GM13977 (cell line): ENCODE data around the gene NDUFA3.
A peak's percentile ranks its signal among the peaks of the same experiment; 100 is the strongest.

Source experiments
- DNase-seq: peaks from one replicate; pipeline ENCODE4 v3.0.0; 2012; ENCODE audit warnings: low spot score
- in situ Hi-C: fragments of 300-500 bp; cut with MboI; formaldehyde crosslinking; loops from one replicate; pipeline ENCODE4 v1.12.0; 2022; ENCODE audit warnings: low sequenced_read_pairs, low pct_unique_long_range_greater_than_20kb, mixed read lengths, inconsistent platforms; ENCODE audit not compliant: unreplicated experiment
- TF ChIP-seq, protein P1 (sequence below): IDR thresholded peaks from 2 replicates; pipeline ENCODE4 v1.5.1; 2012; ENCODE audit warnings: mild to moderate bottlenecking, control low read depth; ENCODE audit not compliant: insufficient read depth; ENCODE audit errors: extremely low read depth, missing control alignments

The NDUFA3 gene

DNA sequence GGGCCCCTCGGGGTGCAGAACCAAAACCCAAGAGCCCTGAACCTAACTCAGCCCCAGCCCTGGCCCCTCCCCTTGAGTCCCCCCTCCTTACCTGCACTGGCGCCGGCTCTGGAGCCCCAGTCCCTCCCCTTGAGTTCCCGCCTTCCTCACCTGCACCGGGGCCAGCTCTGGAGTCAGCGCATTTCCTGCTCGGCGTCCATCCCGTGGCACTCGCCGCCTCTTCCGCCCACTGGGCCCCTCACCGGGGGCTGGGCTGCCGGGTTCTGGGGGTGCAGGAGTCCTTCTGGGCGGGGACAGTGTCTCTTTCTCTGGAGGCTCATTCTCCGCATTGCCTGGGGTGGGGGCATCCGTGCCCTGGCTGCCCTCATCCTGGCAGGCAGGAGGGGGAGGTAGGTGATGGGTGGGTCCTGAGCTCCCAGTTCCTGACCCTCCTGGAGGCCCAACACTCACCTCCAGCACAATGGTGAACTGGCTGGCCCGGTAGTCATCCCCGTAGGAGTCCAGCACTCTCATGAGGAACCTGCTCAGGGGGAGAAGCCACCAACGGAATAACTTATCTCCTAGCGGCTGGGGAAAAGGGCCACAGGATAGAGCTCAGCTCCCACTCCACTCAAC is 5.3 kb downstream of the NDUFA3 start:
- TF ChIP-seq, protein P1, sequence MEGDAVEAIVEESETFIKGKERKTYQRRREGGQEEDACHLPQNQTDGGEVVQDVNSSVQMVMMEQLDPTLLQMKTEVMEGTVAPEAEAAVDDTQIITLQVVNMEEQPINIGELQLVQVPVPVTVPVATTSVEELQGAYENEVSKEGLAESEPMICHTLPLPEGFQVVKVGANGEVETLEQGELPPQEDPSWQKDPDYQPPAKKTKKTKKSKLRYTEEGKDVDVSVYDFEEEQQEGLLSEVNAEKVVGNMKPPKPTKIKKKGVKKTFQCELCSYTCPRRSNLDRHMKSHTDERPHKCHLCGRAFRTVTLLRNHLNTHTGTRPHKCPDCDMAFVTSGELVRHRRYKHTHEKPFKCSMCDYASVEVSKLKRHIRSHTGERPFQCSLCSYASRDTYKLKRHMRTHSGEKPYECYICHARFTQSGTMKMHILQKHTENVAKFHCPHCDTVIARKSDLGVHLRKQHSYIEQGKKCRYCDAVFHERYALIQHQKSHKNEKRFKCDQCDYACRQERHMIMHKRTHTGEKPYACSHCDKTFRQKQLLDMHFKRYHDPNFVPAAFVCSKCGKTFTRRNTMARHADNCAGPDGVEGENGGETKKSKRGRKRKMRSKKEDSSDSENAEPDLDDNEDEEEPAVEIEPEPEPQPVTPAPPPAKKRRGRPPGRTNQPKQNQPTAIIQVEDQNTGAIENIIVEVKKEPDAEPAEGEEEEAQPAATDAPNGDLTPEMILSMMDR: no peak
- DNase-seq: no peak
- in situ Hi-C loops: no loop called here

DNA sequence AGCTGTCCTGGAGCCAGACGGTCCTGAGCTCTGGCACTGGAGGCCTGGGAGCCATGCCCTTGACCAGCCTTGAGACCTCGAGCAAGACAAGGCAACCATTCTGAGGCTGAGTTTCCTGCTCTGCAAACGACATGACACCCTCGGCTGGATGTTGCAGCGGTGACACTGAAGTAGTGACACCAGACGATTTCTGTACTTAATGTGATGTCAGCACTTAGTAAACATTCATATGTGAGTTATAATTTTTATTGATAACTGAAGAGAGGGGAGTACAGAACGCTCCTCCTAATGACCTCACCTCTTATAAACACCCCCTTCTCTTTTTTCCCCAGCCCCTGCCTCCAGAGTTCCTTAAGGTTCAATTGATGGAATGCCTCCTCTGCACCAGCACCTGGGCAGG is 5.8 kb downstream of the NDUFA3 start:
- TF ChIP-seq, protein P1: no peak
- in situ Hi-C loops: no loop called here

DNA sequence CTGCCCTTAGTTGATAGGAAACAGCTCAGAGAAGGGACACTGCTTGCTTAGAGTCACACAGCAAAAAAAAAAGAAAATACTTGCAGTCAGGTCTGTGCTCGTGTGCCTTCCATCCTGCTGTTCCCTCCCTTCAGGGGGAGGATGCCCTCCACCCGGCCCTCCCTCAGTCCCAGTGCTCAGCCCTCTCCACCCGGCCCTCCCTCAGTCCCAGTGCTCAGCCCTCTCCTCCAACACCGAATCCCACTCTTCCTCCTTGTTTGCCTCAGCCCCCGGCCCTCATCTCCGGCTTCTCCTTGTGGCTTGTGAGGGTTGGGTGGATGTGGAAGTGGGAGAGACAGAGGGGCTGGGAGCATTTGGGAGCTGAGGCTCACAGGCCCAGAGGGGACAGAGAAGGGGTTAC is 7.0 kb downstream of the NDUFA3 start:
- TF ChIP-seq, protein P1: no peak
- DNase-seq: no peak
- in situ Hi-C loops: no loop called here

More for the DNA sequence above, 5.8 kb downstream of the NDUFA3 start:
- no peak for DNase-seq

DNA sequence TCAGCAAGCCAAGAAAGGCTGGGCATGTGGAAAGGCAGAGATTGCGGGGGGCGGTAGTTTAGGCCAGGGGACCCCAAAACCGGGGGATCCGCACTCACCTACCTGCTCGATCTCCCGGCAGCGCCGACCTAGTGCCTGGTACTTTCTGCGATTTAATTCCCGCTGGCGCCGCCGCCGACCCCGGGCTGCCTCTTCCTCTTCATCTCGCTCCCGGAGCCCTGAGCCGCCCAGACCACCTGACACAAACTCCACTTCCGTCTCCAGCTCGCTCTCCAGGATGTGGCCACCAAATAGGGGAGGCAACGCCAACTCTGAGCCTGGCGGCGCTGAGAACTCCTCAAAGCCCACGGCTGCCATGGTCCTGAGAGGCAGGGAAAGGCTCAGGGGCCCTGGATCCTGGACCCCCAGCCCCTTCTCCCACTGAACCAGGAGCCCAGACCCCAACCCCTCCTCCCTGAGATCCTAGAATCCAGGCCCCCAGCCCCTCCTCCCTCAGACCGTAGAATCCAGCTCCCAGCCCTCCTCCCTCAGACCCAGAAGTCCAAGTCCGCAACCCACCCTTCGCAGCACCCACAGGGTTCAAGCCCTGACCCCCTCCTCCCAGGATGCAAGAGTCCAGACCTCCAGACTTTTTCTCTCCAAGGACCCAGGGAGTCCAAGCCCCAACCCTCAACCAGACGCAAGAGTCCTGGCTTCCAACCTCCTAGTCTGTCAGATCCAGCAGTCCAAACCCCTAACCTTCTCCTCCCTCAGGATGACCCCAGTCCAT is 11.9 kb downstream of the NDUFA3 start:
- in situ Hi-C loops: no loop called here
- TF ChIP-seq, protein P1: no peak
- peak; percentile 70 for DNase-seq

DNA sequence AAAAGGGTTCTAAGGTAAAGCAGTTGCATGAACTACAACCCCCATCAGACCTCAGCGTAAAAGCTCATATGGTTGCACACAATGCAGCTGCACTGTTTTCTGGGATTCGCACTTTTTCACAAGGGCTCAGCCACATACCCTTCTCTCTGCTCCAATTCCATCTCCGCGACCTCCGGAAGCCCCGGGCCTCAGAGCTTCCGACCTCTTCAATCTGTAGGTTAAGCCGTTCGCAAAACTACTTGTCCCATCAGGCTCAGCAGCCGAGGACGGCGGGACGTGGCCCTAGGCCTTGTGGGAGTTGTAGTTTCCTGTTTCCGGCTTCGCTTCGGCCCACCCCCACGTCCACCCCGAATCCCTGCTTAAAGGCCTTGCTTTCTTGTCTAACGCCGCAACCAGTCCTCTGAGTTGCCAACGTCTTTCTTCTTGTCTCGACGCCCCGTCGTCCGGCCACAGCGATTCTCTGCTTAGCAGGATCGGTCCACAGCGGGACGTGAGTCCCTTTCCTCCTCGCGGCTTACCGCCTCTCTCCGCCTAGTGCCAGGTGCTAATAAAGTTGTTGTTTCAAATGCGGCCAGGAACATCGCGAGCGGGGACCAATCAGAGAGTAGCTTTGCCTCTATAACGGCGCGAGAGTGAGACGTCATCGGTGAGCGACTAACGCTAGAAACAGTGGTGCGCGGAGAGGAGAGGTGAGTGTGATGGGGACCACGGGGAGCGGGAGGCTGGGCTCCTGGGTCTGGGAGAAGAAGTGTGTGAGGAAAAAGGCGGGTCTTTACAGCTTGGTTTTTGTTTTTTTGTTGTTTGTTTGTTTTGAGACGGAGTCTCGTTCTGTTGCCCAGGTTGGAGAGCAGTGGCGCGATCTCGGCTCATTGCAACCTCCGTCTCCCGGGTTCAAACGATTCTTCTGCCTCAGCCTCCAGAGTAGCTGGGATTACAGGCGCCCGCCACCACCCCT is 12.7 kb downstream of the NDUFA3 start, which contains the start of the genes PRPF31 and TFPT:
Gene PRPF31 (plus strand): TSS at position 646 of the 955 bp plus-strand sequence. CDS start 2,525 bp downstream, outside the sequence.
Gene TFPT (minus strand): TSS at position 549 of the 955 bp plus-strand sequence. CDS start 388 bp downstream, at position 161.
- TF ChIP-seq, protein P1: no peak
- peak; percentile 97 for DNase-seq
- in situ Hi-C loops: no loop called here

DNA sequence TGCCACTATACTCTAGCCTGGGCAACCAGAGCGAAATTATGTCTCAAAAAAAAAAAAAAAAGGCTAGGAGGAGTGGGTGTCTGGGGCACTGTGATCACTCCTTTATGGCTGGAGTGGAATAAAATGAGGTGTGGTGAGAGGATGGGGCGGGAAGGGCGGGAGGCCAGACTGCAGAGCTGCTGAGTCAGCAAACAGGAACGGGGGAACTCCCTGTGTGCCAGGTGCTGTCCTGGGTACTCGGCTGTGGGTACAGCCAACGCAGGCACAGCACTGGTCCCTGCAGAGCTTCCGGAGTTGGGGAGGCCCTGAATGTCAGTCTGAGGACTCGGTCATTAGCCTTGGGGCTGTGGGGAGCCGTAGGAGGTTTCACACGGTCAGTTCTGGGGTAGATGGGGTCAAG is 18.6 kb downstream of the NDUFA3 start:
- TF ChIP-seq, protein P1: no peak
- in situ Hi-C loops: no loop called here
- no peak for DNase-seq
